ENCODE measurements around the gene P2RX7.
"Not testable (repeated sequence)": the region's sequence is repeated elsewhere in the genome, so short reads cannot be mapped to it uniquely, and the experiment has no call there.

P2RX7 gene

DNA sequence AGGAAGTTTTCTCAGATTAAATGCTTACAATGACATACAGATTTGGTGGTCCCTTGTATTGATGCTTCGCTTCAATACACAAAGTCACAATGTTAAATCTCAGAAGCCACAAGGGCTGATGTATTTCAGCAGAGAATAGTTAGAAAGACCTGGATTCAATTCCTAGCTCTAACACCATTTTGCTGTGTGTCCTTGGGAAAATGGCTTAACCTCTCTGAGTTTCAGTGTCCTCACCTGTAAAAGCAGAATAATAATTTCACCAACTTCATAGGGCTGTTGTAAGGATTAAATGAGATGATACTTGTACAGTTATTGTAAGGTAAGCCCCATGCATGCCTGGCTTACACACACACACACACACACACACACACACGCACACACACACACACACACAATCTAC is 30.3 kb downstream of the P2RX7 start:
- Histone ChIP-seq H3K36me3 (replicated peaks; ENCODE audit: insufficient read depth, low read length) (no peaks in the 10 kb centered on the region), H3K27me3 (replicated peaks; ENCODE audit: insufficient read depth, low read length) (no peaks in the 10 kb centered on the region), H2AFZ (ENCODE audit: low read length) (no peak overlapping the region), H3F3A (ENCODE audit: insufficient read depth, low read length) (no peaks in the 10 kb centered on the region), H3K4me3 (ENCODE audit: low read length) (no peak overlapping the region), H3K79me2 (ENCODE audit: low read length) (no peaks in the 10 kb centered on the region), H3K4me2 (ENCODE audit: low read depth, low read length) (no peak overlapping the region), H3K9me3 (replicated peaks; ENCODE audit: insufficient read depth, low read length) (no peaks in the 10 kb centered on the region), H3K27ac (ENCODE audit: low read length) (no peak overlapping the region), H3K9ac (ENCODE audit: low read length) (no peak overlapping the region), H3K4me1 (ENCODE audit: low read length) (no peaks in the 10 kb centered on the region), H3K9me2 (replicated peaks; ENCODE audit: insufficient read depth, low read length) (no peaks in the 10 kb centered on the region), H4K20me1 (ENCODE audit: insufficient read depth, low read length) (no peaks in the 10 kb centered on the region)
- no peak for DNase-seq
- TF ChIP-seq EZH2 (optimal IDR thresholded peaks at IDR 0.05; ENCODE audit: low read depth, low read length) (no peak), EZH2phosphoT487 (IDR thresholded peaks at IDR 0.05; ENCODE audit: low read length) (no peak)
- TF ChIP-seq, protein P1, sequence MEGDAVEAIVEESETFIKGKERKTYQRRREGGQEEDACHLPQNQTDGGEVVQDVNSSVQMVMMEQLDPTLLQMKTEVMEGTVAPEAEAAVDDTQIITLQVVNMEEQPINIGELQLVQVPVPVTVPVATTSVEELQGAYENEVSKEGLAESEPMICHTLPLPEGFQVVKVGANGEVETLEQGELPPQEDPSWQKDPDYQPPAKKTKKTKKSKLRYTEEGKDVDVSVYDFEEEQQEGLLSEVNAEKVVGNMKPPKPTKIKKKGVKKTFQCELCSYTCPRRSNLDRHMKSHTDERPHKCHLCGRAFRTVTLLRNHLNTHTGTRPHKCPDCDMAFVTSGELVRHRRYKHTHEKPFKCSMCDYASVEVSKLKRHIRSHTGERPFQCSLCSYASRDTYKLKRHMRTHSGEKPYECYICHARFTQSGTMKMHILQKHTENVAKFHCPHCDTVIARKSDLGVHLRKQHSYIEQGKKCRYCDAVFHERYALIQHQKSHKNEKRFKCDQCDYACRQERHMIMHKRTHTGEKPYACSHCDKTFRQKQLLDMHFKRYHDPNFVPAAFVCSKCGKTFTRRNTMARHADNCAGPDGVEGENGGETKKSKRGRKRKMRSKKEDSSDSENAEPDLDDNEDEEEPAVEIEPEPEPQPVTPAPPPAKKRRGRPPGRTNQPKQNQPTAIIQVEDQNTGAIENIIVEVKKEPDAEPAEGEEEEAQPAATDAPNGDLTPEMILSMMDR (IDR thresholded peaks at IDR 0.05; ENCODE audit: low read length), result no peak

DNA sequence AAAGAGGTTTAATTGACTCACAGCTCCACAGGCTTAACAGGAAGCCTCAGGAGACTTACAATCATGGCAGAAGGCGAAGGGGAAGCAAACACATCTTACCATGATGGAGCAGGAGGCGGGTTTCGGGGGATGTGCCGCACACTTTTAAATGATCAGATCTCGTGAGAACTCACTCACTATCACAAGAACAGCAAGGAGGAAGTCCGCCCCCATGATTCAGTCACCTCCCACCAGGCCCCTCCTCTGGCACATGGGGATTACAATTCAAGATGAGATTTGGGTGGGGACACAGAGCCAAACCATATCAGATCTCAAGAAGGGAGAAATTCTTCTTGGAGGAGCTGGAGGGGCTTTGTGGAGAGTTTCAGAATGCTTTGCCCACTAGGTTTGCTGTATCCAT is 32.2 kb downstream of the P2RX7 start:
- H2AFZ ChIP-seq (ENCODE audit: low read length); H3K36me3 ChIP-seq (replicated peaks; ENCODE audit: insufficient read depth, low read length): not testable (repeated sequence)

DNA sequence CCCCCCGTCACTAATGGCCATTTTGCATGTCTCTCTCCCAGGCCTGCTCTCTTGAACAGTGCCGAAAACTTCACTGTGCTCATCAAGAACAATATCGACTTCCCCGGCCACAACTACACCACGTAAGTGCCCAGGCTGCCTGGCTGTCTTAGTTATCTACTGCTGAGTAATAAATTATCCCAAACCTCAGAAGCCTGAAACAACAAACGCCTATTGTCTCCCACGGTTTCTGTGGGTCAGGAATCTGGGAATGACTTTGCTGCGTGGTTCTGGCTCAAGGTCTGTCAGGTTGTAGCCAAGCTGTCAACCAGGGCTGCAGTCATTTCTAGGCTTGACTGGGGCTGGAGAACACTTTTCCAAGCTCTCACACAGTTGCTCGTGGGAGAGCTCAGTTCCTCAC is 32.6 kb downstream of the P2RX7 start:
- no peaks in the 10 kb centered on the region for H3K9me3 ChIP-seq (replicated peaks; ENCODE audit: insufficient read depth, low read length)
- TF ChIP-seq EZH2 (optimal IDR thresholded peaks at IDR 0.05; ENCODE audit: low read depth, low read length) (no peak), EZH2phosphoT487 (IDR thresholded peaks at IDR 0.05; ENCODE audit: low read length) (no peak)
- TF ChIP-seq, protein P1 (IDR thresholded peaks at IDR 0.05; ENCODE audit: low read length), result no peak
- H4K20me1 ChIP-seq (ENCODE audit: insufficient read depth, low read length), result no peaks in the 10 kb centered on the region
- no peak overlapping the region for H3K27ac ChIP-seq (ENCODE audit: low read length)
- no peak overlapping the region for H3K4me2 ChIP-seq (ENCODE audit: low read depth, low read length)
- H3K4me1 ChIP-seq (ENCODE audit: low read length), result no peaks in the 10 kb centered on the region
- H3K36me3 ChIP-seq (replicated peaks; ENCODE audit: insufficient read depth, low read length), result no peaks in the 10 kb centered on the region
- no peak overlapping the region for H3K4me3 ChIP-seq (ENCODE audit: low read length)
- no peak overlapping the region for H2AFZ ChIP-seq (ENCODE audit: low read length)
- no peak for DNase-seq
- H3K9ac ChIP-seq (ENCODE audit: low read length), result no peak overlapping the region
- H3K79me2 ChIP-seq (ENCODE audit: low read length), result no peaks in the 10 kb centered on the region
- H3F3A ChIP-seq (ENCODE audit: insufficient read depth, low read length), result no peaks in the 10 kb centered on the region
- H3K9me2 ChIP-seq (replicated peaks; ENCODE audit: insufficient read depth, low read length), result no peaks in the 10 kb centered on the region
- H3K27me3 ChIP-seq (replicated peaks; ENCODE audit: insufficient read depth, low read length), result no peaks in the 10 kb centered on the region

More for the DNA sequence above, 32.2 kb downstream of the P2RX7 start:
- H3K9ac ChIP-seq (ENCODE audit: low read length); H3K9me2 ChIP-seq (replicated peaks; ENCODE audit: insufficient read depth, low read length); H3K4me2 ChIP-seq (ENCODE audit: low read depth, low read length); H3K9me3 ChIP-seq (replicated peaks; ENCODE audit: insufficient read depth, low read length); H3K27ac ChIP-seq (ENCODE audit: low read length); H3K4me3 ChIP-seq (ENCODE audit: low read length); DNase-seq; H3K27me3 ChIP-seq (replicated peaks; ENCODE audit: insufficient read depth, low read length); H3K4me1 ChIP-seq (ENCODE audit: low read length); H3F3A ChIP-seq (ENCODE audit: insufficient read depth, low read length); H3K79me2 ChIP-seq (ENCODE audit: low read length); H4K20me1 ChIP-seq (ENCODE audit: insufficient read depth, low read length): not testable (repeated sequence)

DNA sequence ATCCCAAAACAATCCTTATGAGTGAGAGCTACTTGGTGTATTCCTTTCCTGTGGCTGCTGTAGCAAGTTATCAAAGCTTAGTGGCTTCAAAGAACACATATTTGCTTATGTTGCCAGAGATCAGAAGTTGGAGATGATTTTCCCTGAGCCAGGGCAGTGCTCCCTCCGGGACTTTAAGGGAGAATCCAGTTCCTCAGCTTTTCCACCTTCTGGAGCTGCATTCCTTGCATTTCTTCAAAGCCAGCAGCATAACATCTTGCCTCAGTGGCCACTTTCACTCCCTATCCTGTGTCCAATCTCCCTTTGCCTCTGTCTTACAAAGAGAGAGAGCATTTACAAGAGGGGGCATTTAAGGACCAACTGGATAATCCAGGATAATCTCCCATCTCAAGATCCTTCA is 33.7 kb downstream of the P2RX7 start:
- no peak overlapping the region for H3K4me3 ChIP-seq (ENCODE audit: low read length)
- H3F3A ChIP-seq (ENCODE audit: insufficient read depth, low read length), result no peaks in the 10 kb centered on the region
- no peak for DNase-seq
- no peak overlapping the region for H3K9ac ChIP-seq (ENCODE audit: low read length)
- H3K36me3 ChIP-seq (replicated peaks; ENCODE audit: insufficient read depth, low read length), result no peaks in the 10 kb centered on the region
- no peak overlapping the region for H3K27ac ChIP-seq (ENCODE audit: low read length)
- H2AFZ ChIP-seq (ENCODE audit: low read length), result no peak overlapping the region
- no peaks in the 10 kb centered on the region for H3K27me3 ChIP-seq (replicated peaks; ENCODE audit: insufficient read depth, low read length)
- H3K4me2 ChIP-seq (ENCODE audit: low read depth, low read length), result no peak overlapping the region
- H3K9me3 ChIP-seq (replicated peaks; ENCODE audit: insufficient read depth, low read length), result no peaks in the 10 kb centered on the region
- no peaks in the 10 kb centered on the region for H3K79me2 ChIP-seq (ENCODE audit: low read length)
- TF ChIP-seq, protein P1 (IDR thresholded peaks at IDR 0.05; ENCODE audit: low read length), result no peak
- TF ChIP-seq EZH2 (optimal IDR thresholded peaks at IDR 0.05; ENCODE audit: low read depth, low read length) (no peak), EZH2phosphoT487 (IDR thresholded peaks at IDR 0.05; ENCODE audit: low read length) (no peak)
- no peaks in the 10 kb centered on the region for H3K4me1 ChIP-seq (ENCODE audit: low read length)
- no peaks in the 10 kb centered on the region for H4K20me1 ChIP-seq (ENCODE audit: insufficient read depth, low read length)
- no peaks in the 10 kb centered on the region for H3K9me2 ChIP-seq (replicated peaks; ENCODE audit: insufficient read depth, low read length)
